Measurements from ENCODE around the gene DENND1A.
A peak's percentile ranks its signal among the peaks of the same experiment; 100 is the strongest.

The DENND1A gene

DNA sequence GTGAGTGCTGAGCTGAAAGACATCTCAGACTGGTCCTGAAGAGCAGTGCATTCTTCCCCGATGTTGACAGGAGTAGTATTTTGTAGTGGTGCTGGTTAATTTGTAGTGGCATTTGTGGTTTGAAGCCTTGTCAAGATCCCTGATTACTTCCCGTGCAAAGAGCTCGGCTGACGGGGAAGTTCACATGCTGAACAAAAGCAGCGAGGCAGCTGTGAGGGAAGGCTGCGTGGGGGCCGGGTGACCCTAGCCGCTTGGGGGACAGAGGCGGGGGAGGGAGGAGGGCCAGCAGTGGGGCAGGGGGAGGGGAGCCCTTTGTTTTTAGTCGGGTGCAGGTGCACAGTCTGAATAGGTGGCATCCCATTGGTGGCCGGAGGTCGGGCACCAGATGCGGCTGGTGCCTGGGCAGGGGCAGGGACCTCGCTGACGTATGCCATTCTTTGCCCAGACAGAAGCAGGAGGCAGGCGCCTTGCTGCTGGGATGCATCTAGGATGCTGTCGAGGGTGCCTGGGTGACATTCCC is 509.3 kb downstream of the DENND1A start:
- ATAC-seq: no peak
- no peaks in the 10 kb centered on the region for H3K4me1 Mint-ChIP-seq
- H3K4me3 Mint-ChIP-seq: no peak overlapping the region
- no peak for DNase-seq
- H3K9me3 Mint-ChIP-seq: no peaks in the 10 kb centered on the region
- no peaks in the 10 kb centered on the region for H3K27me3 Mint-ChIP-seq
- no peak overlapping the region for H3K27ac Mint-ChIP-seq

DNA sequence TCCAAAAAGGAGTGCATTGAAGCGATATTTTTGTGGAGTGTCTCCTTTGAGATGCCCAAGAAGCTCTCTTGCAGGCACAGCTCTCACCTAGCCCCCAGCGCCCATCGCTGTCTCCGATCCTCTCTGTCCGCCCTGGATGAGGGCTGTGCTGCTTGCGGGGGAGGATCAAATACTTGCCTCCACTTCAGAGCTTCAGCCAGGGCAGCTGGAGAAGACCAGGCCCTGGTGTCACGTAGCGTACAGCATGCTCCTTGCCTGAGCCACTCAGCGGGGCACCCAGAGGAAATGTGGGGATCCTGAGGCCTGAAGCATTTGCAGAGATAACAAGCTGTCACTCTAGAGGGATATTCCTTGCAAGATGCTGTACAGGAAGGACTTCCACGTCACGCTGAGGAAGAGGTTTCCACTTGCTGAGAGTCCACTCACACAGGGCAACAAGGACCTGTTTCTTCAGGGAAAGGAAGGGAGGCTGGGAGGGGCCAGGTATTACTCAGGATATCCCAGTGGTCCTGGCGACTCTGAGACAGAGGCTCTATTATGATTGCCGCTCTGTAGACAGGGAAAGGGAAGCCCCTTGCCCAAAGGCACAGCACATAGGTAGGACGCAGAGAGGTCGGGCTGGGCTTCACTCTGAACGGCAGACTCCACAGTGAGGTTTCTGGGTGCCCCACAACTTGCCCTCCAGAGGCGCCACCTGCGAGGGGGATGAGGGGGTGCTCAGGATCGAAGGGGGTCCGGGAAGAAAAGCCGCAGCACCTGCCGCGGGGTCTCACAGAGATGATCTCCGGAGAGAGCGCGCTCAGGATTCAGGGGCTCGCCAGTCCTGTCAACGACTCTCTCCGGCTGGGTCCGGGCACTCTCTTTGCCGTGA is 510.0 kb downstream of the DENND1A start:
- Mint-ChIP-seq H3K4me3 (no peak overlapping the region), H3K4me1 (no peaks in the 10 kb centered on the region), H3K27ac (no peak overlapping the region), H3K9me3 (no peaks in the 10 kb centered on the region), H3K27me3 (no peaks in the 10 kb centered on the region)
- ATAC-seq: no peak
- no peak for DNase-seq

- Mint-ChIP-seq H3K4me1 (no peaks in the 10 kb centered on the region), H3K9me3 (no peaks in the 10 kb centered on the region), H3K27me3 (no peaks in the 10 kb centered on the region), H3K4me3 (no peak overlapping the region), H3K27ac (peak overlapping the region in 1 of 2 donors; percentile 40)
- DNase-seq (no peak), ATAC-seq (no peak)
Observed at GRCh38 chr9:123419091-123419490, 510.8 kb downstream of the DENND1A start.

GRCh38 chr9:123418506-123418905 is 511.4 kb downstream of the DENND1A start:
- Mint-ChIP-seq H3K27ac (peak overlapping the region; percentile 9 to 40), H3K27me3 (no peaks in the 10 kb centered on the region), H3K4me1 (no peaks in the 10 kb centered on the region), H3K9me3 (no peaks in the 10 kb centered on the region), H3K4me3 (no peak overlapping the region)
- ATAC-seq (no peak), DNase-seq (no peak)

- Mint-ChIP-seq H3K4me3 (no peak overlapping the region), H3K9me3 (no peaks in the 10 kb centered on the region), H3K27me3 (no peaks in the 10 kb centered on the region), H3K4me1 (no peaks in the 10 kb centered on the region), H3K27ac (peak overlapping the region in 1 of 2 donors; percentile 9)
- no peak for ATAC-seq
- no peak for DNase-seq
Observed at GRCh38 chr9:123418052-123418430, 511.9 kb downstream of the DENND1A start.

DNA sequence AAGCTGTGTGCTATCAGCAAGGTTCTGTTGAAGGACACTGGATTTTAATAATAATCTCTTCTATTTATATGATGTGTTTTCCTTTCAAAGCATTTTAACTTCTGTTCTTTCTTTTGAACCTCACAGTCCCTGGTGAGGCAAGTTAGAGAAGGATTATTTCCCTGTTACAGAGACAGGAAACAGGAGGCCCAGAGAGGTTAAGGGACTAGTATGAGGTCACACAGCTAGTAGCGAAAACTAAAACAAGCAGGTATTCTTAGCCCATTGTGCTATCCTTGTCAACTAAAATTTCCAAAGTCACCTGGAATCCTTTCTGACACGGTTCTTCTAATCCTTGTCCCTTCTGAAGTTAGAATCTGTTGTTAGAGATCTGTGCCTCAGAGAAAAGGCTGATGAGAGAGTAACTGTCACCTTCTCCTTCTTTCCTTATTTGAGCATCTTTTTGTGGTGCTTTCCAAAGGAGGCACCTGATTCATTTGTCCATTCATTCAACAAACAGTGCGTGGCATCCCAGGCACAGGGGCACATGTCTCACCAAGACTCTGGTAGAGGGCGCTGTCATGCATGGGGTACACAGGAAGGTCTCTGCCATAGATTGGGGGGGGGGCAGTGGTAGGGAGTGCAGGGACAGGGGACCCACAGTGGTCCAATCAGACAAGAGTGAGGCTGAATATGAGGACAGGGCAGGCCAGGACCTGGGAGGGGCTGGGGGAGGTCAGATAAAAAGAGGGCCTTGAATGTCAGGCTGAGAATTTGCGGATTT is 512.5 kb downstream of the DENND1A start:
- peak overlapping the region in 1 of 2 donors; percentile 52 for H3K27ac Mint-ChIP-seq
- no peak overlapping the region for H3K4me3 Mint-ChIP-seq
- H3K27me3 Mint-ChIP-seq: no peaks in the 10 kb centered on the region
- no peaks in the 10 kb centered on the region for H3K9me3 Mint-ChIP-seq
- ATAC-seq: no peak
- no peak for DNase-seq
- H3K4me1 Mint-ChIP-seq: no peaks in the 10 kb centered on the region

DNA sequence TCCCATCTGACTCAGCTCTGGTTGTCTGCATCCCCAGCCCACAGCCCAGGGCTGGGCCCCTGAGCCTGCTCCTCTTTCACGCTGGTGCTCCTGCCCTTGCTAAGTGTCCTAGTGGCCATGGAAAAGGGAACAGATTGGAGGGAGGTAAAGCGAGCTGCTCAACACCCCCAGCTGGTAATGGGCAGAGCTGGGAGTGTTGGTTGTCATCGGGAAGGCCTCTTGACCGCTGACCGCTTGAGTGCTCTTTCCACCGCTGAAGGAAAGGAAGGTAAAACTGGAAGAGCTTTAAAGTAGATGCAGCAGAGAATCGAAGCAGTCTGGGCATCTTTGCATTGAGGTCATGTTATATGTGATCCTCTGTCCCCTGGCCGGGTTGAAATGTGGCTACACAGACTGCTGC is 513.8 kb downstream of the DENND1A start:
- DNase-seq (no peak), ATAC-seq (no peak)
- H3K4me3 Mint-ChIP-seq: no peak overlapping the region
- H3K4me1 Mint-ChIP-seq: no peaks in the 10 kb centered on the region
- no peaks in the 10 kb centered on the region for H3K27me3 Mint-ChIP-seq
- H3K27ac Mint-ChIP-seq: no peak overlapping the region
- no peaks in the 10 kb centered on the region for H3K9me3 Mint-ChIP-seq

- DNase-seq: no peak
- Mint-ChIP-seq H3K4me1 (no peaks in the 10 kb centered on the region), H3K27ac (no peak overlapping the region)
Observed at GRCh38 chr9:123414936-123415930, 514.7 kb downstream of the DENND1A start.

DNA sequence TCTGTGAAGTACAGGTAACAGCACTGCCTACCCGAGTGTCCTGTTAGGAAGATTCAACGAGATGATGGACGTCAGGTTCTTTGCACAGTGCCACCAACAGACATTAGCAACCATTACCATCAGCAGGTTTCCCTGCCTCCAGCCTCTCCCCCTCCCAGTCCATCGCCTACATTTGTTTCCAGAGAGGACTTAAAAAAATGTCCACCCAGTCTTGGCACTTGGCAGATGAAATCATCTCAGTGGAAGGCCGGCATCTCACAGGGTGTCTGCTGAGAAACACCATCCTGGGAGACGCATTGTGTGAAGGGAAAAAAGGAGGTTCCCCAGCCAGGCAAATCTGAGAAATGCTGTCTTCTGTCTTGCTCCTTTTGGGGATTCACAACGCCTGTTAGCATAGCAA is 515.7 kb downstream of the DENND1A start:
- ATAC-seq: no peak
- H3K4me3 Mint-ChIP-seq: no peak overlapping the region
- H3K9me3 Mint-ChIP-seq: no peaks in the 10 kb centered on the region
- DNase-seq: no peak
- H3K27me3 Mint-ChIP-seq: no peaks in the 10 kb centered on the region
- H3K27ac Mint-ChIP-seq: peak overlapping the region in 1 of 2 donors; percentile 31
- H3K4me1 Mint-ChIP-seq: no peaks in the 10 kb centered on the region

More at GRCh38 chr9:123414936-123415930, 514.7 kb downstream of the DENND1A start:
- Mint-ChIP-seq H3K4me3 (no peak overlapping the region), H3K27me3 (no peaks in the 10 kb centered on the region), H3K9me3 (no peaks in the 10 kb centered on the region)
- ATAC-seq: no peak

- peak overlapping the region in 1 of 2 donors; percentile 24 for H3K27ac Mint-ChIP-seq
- no peaks in the 10 kb centered on the region for H3K9me3 Mint-ChIP-seq
- no peak for ATAC-seq
- no peak for DNase-seq
- H3K4me3 Mint-ChIP-seq: no peak overlapping the region
- H3K27me3 Mint-ChIP-seq: no peaks in the 10 kb centered on the region
- peaks cover 2% of the 10 kb centered on the region for H3K4me1 Mint-ChIP-seq
Observed at GRCh38 chr9:123412171-123412820, 517.6 kb downstream of the DENND1A start.

- ATAC-seq (no peak), DNase-seq (no peak)
- Mint-ChIP-seq H3K4me1 (peaks cover 9% of the 10 kb centered on the region), H3K27me3 (no peaks in the 10 kb centered on the region), H3K4me3 (no peak overlapping the region), H3K9me3 (no peaks in the 10 kb centered on the region), H3K27ac (no peak overlapping the region)
Observed at GRCh38 chr9:123411636-123412035, 518.3 kb downstream of the DENND1A start.

- no peaks in the 10 kb centered on the region for H3K9me3 Mint-ChIP-seq
- no peaks in the 10 kb centered on the region for H3K27me3 Mint-ChIP-seq
- H3K4me1 Mint-ChIP-seq: peaks cover 14% of the 10 kb centered on the region
- DNase-seq (no peak), ATAC-seq (no peak)
- no peak overlapping the region for H3K4me3 Mint-ChIP-seq
- H3K27ac Mint-ChIP-seq: no peak overlapping the region
Observed at GRCh38 chr9:123411191-123411590, 518.7 kb downstream of the DENND1A start.

GRCh38 chr9:123410281-123410910 is 519.5 kb downstream of the DENND1A start:
- ATAC-seq: no peak
- Mint-ChIP-seq H3K4me3 (no peak overlapping the region), H3K9me3 (no peaks in the 10 kb centered on the region), H3K27ac (peak overlapping the region in 1 of 2 donors; percentile 44), H3K27me3 (no peaks in the 10 kb centered on the region), H3K4me1 (peaks cover 16% of the 10 kb centered on the region)
- no peak for DNase-seq
